ENCODE measurements around the gene DOCK11. TPM values are rescaled to one million over a fixed set of nuclear protein-coding genes. Genes with fewer than 3 reads are reported as not detected.
A peak's percentile ranks its signal among the peaks of the same experiment; 100 is the strongest.

The DOCK11 gene
- total and polyA plus RNA-seq, 10 of the 15 experiments (the other 5 are each of a cell fraction or from before 2014, with no cell fraction given) = 16.3 to 30.7 (median 19.8) TPM

DNA sequence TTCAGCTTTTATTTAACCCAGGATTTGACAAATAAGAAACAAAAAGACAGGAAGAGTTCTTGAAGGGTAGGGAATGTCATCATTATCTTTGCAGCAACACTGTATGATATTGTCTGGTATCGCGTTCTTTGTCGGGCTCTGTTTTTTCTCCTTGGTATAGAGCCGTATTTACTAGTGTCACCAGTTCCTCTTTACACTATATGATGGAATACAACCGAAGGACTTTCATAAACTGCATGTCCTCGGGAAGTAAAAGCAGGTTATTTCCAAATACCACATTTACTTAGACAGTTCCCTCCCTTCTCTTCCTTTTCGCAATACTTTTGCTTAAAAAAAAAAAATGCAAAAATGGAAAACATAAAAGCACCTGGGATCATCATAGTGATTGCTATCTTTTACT is 135.2 kb downstream of the DOCK11 start:
- Histone ChIP-seq H3K27me3 (replicated peaks in 1 of 2; ENCODE audit: control insufficient read depth in 2 of 2, insufficient read depth in 2 of 2, low read length in 1 of 2) (no peaks in the 10 kb centered on the region), H3K27ac (ENCODE audit: control insufficient read depth, insufficient read depth) (no peak overlapping the region), H3K36me3 (ENCODE audit: control insufficient read depth in 2 of 2, insufficient read depth in 2 of 2, low read length in 1 of 2) (no peaks in the 10 kb centered on the region; a peak in 1 of 4 replicates), H3K4me3 (no peak overlapping the region), H3K9me3 (replicated peaks; ENCODE audit: control insufficient read depth, insufficient read depth, low read length) (no peaks in the 10 kb centered on the region; the same call in 2 of the 3 replicates), H3K4me2 (ENCODE audit: control insufficient read depth, insufficient read depth) (no peak overlapping the region), H3K79me2 (ENCODE audit: control insufficient read depth, insufficient read depth, low read length) (no peaks in the 10 kb centered on the region), H4K20me1 (ENCODE audit: control insufficient read depth, insufficient read depth) (no peaks in the 10 kb centered on the region), H2AFZ (ENCODE audit: control insufficient read depth, low read depth, low read length) (no peak overlapping the region), H3K4me1 (ENCODE audit: control insufficient read depth, insufficient read depth, low read length) (peaks cover 5% of the 10 kb centered on the region), H3K9ac (ENCODE audit: control insufficient read depth, insufficient read depth, low read length) (no peak overlapping the region)
- CTCF ChIA-PET = interaction anchor here (0.8 to 2.3 kb wide), 3 partner anchors 13 to 31 kb away, joined by 3 to 5 read pairs (median 3); no protein-coding TSS in a partner anchor
- BruUV-seq (replicated peaks) = no TSS peak
- in situ Hi-C loops (cut with MboI) = loop anchor here (10.0 kb wide), 1 partner anchor 174 kb away; no protein-coding TSS in a partner anchor
- FAIRE-seq = peak; percentile 23
- no peak for DNase-seq (ENCODE audit: low read depth, low spot score)
- 70% methylated on average over 7 of the region's 7 CpGs for WGBS (ENCODE audit: insufficient coverage, insufficient replicate concordance, low lambda C conversion rate, missing lambda C conversion rate)
- TF ChIP-seq GATAD2B (conservative IDR thresholded peaks at IDR 0.05; ENCODE audit: low read depth) = no peak
- no peak for TF ChIP-seq MTA2 (IDR thresholded peaks at IDR 0.05; ENCODE audit: low read depth)
- TF ChIP-seq, protein P1, sequence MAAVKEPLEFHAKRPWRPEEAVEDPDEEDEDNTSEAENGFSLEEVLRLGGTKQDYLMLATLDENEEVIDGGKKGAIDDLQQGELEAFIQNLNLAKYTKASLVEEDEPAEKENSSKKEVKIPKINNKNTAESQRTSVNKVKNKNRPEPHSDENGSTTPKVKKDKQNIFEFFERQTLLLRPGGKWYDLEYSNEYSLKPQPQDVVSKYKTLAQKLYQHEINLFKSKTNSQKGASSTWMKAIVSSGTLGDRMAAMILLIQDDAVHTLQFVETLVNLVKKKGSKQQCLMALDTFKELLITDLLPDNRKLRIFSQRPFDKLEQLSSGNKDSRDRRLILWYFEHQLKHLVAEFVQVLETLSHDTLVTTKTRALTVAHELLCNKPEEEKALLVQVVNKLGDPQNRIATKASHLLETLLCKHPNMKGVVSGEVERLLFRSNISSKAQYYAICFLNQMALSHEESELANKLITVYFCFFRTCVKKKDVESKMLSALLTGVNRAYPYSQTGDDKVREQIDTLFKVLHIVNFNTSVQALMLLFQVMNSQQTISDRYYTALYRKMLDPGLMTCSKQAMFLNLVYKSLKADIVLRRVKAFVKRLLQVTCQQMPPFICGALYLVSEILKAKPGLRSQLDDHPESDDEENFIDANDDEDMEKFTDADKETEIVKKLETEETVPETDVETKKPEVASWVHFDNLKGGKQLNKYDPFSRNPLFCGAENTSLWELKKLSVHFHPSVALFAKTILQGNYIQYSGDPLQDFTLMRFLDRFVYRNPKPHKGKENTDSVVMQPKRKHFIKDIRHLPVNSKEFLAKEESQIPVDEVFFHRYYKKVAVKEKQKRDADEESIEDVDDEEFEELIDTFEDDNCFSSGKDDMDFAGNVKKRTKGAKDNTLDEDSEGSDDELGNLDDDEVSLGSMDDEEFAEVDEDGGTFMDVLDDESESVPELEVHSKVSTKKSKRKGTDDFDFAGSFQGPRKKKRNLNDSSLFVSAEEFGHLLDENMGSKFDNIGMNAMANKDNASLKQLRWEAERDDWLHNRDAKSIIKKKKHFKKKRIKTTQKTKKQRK (IDR thresholded peaks at IDR 0.05; ENCODE audit: low read depth, low read length) = no peak
- no peak for TF ChIP-seq SP1 (IDR thresholded peaks at IDR 0.05; ENCODE audit: low read depth, low read length)
- TF ChIP-seq SUPT20H (IDR thresholded peaks at IDR 0.05; ENCODE audit: borderline replicate concordance, control insufficient read depth, low read depth, low read length) = no peak
- TF ChIP-seq EZH2 (IDR thresholded peaks at IDR 0.05; ENCODE audit: borderline replicate concordance, control insufficient read depth, low read depth, low read length) = no peak
- no peak for TF ChIP-seq PAX5 (IDR thresholded peaks at IDR 0.05; ENCODE audit: borderline replicate concordance, low read depth, low read length)
- TF ChIP-seq ETV6 (conservative IDR thresholded peaks at IDR 0.05 in 1 of 2, IDR thresholded peaks at IDR 0.05 in 1 of 2; ENCODE audit: borderline replicate concordance in 1 of 2, low read depth in 1 of 2) = no peak
- no peak for TF ChIP-seq SUZ12 (IDR thresholded peaks at IDR 0.05; ENCODE audit: unreplicated experiment)
- TF ChIP-seq LARP7 (IDR thresholded peaks at IDR 0.05) = no peak
- TF ChIP-seq STAT3 (IDR thresholded peaks at IDR 0.05; ENCODE audit: low read depth, low read length) = no peak
- SMC1A ChIA-PET (ENCODE audit: uncharacterized antibody, unreplicated experiment) = interaction anchor here (0.6 to 1.1 kb wide), 5 partner anchors 98 to 180 kb away, joined by 3 to 6 read pairs (median 3); no protein-coding TSS in a partner anchor
- RAD21 ChIA-PET (ENCODE audit: unreplicated experiment) = interaction anchor here (0.8 to 1.0 kb wide), 2 partner anchors 147 to 177 kb away, joined by 3 to 4 read pairs; no protein-coding TSS in a partner anchor
- intact Hi-C loops (cut with micrococcal nuclease; ENCODE audit: unreplicated experiment) = no loop called here
- ATAC-seq = no peak
- POLR2A ChIA-PET = no interaction called here
